Mesendoderm (in vitro differentiated cells): ENCODE measurements around the gene GRIFIN.
A peak's percentile ranks its signal among the peaks of the same experiment; 100 is the strongest.
"Not testable (repeated sequence)": the region's sequence is repeated elsewhere in the genome, so short reads cannot be mapped to it uniquely, and the experiment has no call there.

Experiments
- DNase-seq: peaks from one replicate; pipeline ENCODE4 v3.0.0; 2013
- H2AK5ac ChIP-seq: 2 replicates; pipeline ENCODE4 v1.6.1; 2013; ENCODE audit warnings: low read length, inconsistent platforms
- H2BK120ac ChIP-seq: 2 replicates; pipeline ENCODE4 v1.6.1; 2013; ENCODE audit warnings: low read depth, mild to moderate bottlenecking, low read length, moderate library complexity, mixed read lengths
- H2BK15ac ChIP-seq: replicated peaks from 2 replicates; pipeline ENCODE4 v1.6.1; 2013; ENCODE audit warnings: low read depth, mild to moderate bottlenecking, moderate library complexity
- H2BK5ac ChIP-seq: 2 replicates; pipeline ENCODE4 v1.6.1; 2013; ENCODE audit warnings: low read length, inconsistent platforms
- H3K18ac ChIP-seq: 2 replicates; pipeline ENCODE4 v1.6.1; 2013; ENCODE audit warnings: mild to moderate bottlenecking, low read length, mixed read lengths
- H3K23ac ChIP-seq: one replicate; pipeline ENCODE4 v1.6.1; 2013; ENCODE audit warnings: low read length
- H3K27ac ChIP-seq: 2 replicates; pipeline ENCODE4 v1.5.1; 2013; ENCODE audit warnings: low read depth, mild to moderate bottlenecking, inconsistent platforms, low read length, moderate library complexity
- H3K27me3 ChIP-seq: 2 replicates; pipeline ENCODE4 v1.6.1; 2013; ENCODE audit warnings: low read length, control low read depth, mild to moderate bottlenecking, inconsistent platforms; ENCODE audit not compliant: insufficient read depth, poor library complexity
- H3K36me3 ChIP-seq: 2 replicates; pipeline ENCODE4 v1.6.1; 2013; ENCODE audit warnings: low read length, inconsistent platforms; ENCODE audit not compliant: control insufficient read depth, insufficient read depth
- H3K4ac ChIP-seq: one replicate; pipeline ENCODE4 v1.6.1; 2013; ENCODE audit warnings: low read depth, mild to moderate bottlenecking, low read length, moderate library complexity
- H3K4me1 ChIP-seq: 2 replicates; pipeline ENCODE4 v1.6.1; 2013; ENCODE audit warnings: low read depth, low read length, inconsistent platforms; ENCODE audit not compliant: control insufficient read depth
- H3K4me2 ChIP-seq: 2 replicates; pipeline ENCODE4 v1.6.1; 2013; ENCODE audit warnings: low read length
- H3K4me3 ChIP-seq: 2 replicates; pipeline ENCODE4 v1.5.1; 2013; ENCODE audit warnings: mild to moderate bottlenecking, low read length
- H3K56ac ChIP-seq: one replicate; pipeline ENCODE4 v1.6.1; 2013; ENCODE audit warnings: low read length
- H3K79me1 ChIP-seq: 2 replicates; pipeline ENCODE4 v1.6.1; 2013; ENCODE audit warnings: low read length, inconsistent platforms
- H3K79me2 ChIP-seq: 2 replicates; pipeline ENCODE4 v1.6.1; 2013; ENCODE audit warnings: mild to moderate bottlenecking, low read length; ENCODE audit not compliant: control insufficient read depth, insufficient read depth
- H3K9ac ChIP-seq: 2 replicates; pipeline ENCODE4 v1.6.1; 2013; ENCODE audit warnings: low read length, inconsistent platforms
- H4K5ac ChIP-seq: one replicate; pipeline ENCODE4 v1.6.1; 2013; ENCODE audit warnings: low read length
- H4K8ac ChIP-seq: one replicate; pipeline ENCODE4 v1.6.1; 2013; ENCODE audit warnings: low read depth, mild to moderate bottlenecking, control low read depth, low read length, moderate library complexity
- WGBS: extraction: QIAGEN DNeasy Blood & Tissue Kit; methylation state at CpG from one replicate; pipeline ENCODE4 v1.1.7; 2013; ENCODE audit warnings: low lambda C conversion rate, missing lambda C conversion rate; ENCODE audit not compliant: insufficient coverage; ENCODE audit errors: extremely low coverage; 5-methylcytosine and 5-hydroxymethylcytosine counted together

Gene GRIFIN

DNA sequence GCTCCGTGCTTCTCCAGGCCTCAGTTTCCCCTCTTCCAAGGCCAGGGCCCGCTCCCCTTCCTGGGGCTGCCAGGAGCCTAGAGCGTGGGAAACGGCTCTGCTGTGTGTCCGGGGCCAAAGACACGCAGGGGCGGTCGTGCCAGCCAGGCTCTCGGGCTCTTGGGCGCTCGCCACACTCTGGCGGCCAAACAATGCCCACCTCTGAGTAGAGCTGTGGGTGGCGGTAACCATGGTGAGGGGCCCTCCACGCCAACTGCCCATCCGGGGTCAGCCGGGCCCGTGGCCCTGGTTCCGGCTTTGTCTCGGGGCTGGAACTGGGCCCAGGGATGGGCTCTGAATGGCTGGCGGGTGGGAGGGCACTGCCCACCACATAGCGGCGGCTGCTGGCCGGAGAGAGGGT lies 16.0 kb downstream of the GRIFIN start:
- H4K5ac ChIP-seq, result no peak overlapping the region
- H3K79me1 ChIP-seq, result no peaks in the 10 kb centered on the region
- no CpG with 5 or more reads among the region's 23 CpGs for WGBS
- H3K9ac ChIP-seq, result no peak overlapping the region
- no peak overlapping the region for H3K23ac ChIP-seq
- H3K27me3 ChIP-seq, result no peaks in the 10 kb centered on the region
- no peak overlapping the region for H3K27ac ChIP-seq
- H3K56ac ChIP-seq, result no peak overlapping the region
- no peak overlapping the region for H3K4ac ChIP-seq
- no peaks in the 10 kb centered on the region for H3K36me3 ChIP-seq
- H3K4me2 ChIP-seq, result no peak overlapping the region
- H2BK15ac ChIP-seq, result no peak overlapping the region
- no peak overlapping the region for H2BK120ac ChIP-seq
- H3K18ac ChIP-seq, result no peak overlapping the region
- no peaks in the 10 kb centered on the region for H3K79me2 ChIP-seq
- no peak overlapping the region for H4K8ac ChIP-seq
- DNase-seq, result no peak
- no peak overlapping the region for H3K4me3 ChIP-seq
- H2BK5ac ChIP-seq, result no peak overlapping the region
- no peaks in the 10 kb centered on the region for H3K4me1 ChIP-seq
- H2AK5ac ChIP-seq, result no peak overlapping the region

GRCh38 chr7:2459674-2460073 lies 16.5 kb downstream of the GRIFIN start:
- H3K18ac ChIP-seq, result no peak overlapping the region
- H3K4me1 ChIP-seq, result no peaks in the 10 kb centered on the region
- no peak overlapping the region for H2BK120ac ChIP-seq
- H3K27me3 ChIP-seq, result no peaks in the 10 kb centered on the region
- no peak overlapping the region for H3K4me3 ChIP-seq
- no peak overlapping the region for H3K23ac ChIP-seq
- DNase-seq, result peak; percentile 36
- H3K79me1 ChIP-seq, result no peaks in the 10 kb centered on the region
- H3K9ac ChIP-seq, result no peak overlapping the region
- no peak overlapping the region for H3K56ac ChIP-seq
- no CpG with 5 or more reads among the region's 8 CpGs for WGBS
- no peak overlapping the region for H2BK5ac ChIP-seq
- H2AK5ac ChIP-seq, result no peak overlapping the region
- no peak overlapping the region for H3K4ac ChIP-seq
- H4K5ac ChIP-seq, result no peak overlapping the region
- H4K8ac ChIP-seq, result no peak overlapping the region
- H3K4me2 ChIP-seq, result no peak overlapping the region
- H3K36me3 ChIP-seq, result no peaks in the 10 kb centered on the region
- no peaks in the 10 kb centered on the region for H3K79me2 ChIP-seq
- H3K27ac ChIP-seq, result no peak overlapping the region
- no peak overlapping the region for H2BK15ac ChIP-seq

DNA sequence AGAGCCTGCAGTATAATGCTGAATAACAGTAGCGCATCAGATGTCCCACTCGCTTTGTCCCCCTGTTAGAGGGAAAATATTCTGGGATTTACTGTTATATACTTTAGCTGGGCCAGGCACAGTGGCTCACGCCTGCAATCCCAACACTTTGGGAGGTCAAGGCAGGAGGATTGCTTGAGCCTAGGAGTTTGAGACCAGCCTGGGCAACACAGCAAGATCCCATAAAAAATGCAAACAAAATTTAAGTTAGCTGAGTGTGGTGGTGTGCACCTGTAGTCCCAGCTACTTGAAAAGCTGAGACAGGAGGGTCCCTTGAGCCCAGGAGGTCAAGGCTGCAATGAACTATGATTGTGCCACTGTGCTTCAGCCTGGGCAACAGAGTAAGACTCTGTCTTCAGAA lies 22.3 kb downstream of the GRIFIN start:
- H3K4me2 ChIP-seq, H3K79me2 ChIP-seq, H2BK5ac ChIP-seq: not testable (repeated sequence)

DNA sequence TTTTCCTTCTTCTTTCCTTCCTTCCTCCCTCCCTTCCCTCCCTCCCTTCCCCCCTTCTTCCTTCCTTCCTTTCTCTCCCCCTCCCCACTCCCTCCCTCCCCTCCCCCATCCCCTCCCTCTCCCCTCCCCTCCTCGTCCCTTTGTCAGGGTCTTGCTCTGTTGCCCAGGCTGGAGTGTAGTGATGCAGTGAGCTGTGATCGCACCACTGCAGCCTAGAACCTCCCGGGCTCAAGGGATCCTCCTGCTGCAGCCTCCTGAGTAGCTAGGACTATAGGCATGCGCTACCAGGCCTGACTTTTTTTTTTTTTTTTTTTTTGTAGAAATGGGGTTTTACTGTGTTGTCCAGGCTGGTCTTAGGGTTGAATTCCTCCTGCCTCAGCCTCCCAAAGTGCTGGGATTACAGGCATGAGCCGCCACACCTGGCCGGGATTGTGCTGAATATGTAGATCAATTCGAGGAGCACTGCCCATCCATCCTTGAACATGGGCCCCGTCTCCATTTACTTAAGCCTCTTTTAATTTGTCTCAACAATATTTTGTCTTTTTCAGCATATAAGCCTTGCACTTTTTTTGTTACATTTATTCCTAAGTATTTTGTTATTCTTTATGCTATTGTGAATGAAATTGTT lies 23.4 kb downstream of the GRIFIN start:
- Histone ChIP-seq H4K8ac (no peak overlapping the region), H3K4ac (no peak overlapping the region), H3K4me2 (no peak overlapping the region), H3K27ac (no peak overlapping the region), H3K4me3 (no peak overlapping the region), H2BK5ac (no peak overlapping the region), H3K27me3 (no peaks in the 10 kb centered on the region), H3K79me2 (no peaks in the 10 kb centered on the region), H3K79me1 (no peaks in the 10 kb centered on the region), H2BK15ac (no peak overlapping the region), H3K23ac (no peak overlapping the region), H3K56ac (no peak overlapping the region), H2AK5ac (no peak overlapping the region), H3K36me3 (no peaks in the 10 kb centered on the region), H3K18ac (no peak overlapping the region), H3K9ac (no peak overlapping the region), H4K5ac (no peak overlapping the region), H2BK120ac (no peak overlapping the region), H3K4me1 (peaks cover 2% of the 10 kb centered on the region)
- no CpG with 5 or more reads among the region's 8 CpGs for whole genome bisulfite sequencing
- no peak for DNase-seq

More for the DNA sequence above, 22.3 kb downstream of the GRIFIN start:
- H3K9ac ChIP-seq, H4K8ac ChIP-seq, DNase-seq, H2BK15ac ChIP-seq, H2BK120ac ChIP-seq, H3K27ac ChIP-seq, H2AK5ac ChIP-seq, H3K18ac ChIP-seq, H3K4ac ChIP-seq, H3K36me3 ChIP-seq, H4K5ac ChIP-seq, H3K27me3 ChIP-seq, H3K4me1 ChIP-seq, H3K56ac ChIP-seq, H3K23ac ChIP-seq, H3K4me3 ChIP-seq, H3K79me1 ChIP-seq: not testable (repeated sequence)
- WGBS, result no CpG with 5 or more reads among the region's 3 CpGs

DNA sequence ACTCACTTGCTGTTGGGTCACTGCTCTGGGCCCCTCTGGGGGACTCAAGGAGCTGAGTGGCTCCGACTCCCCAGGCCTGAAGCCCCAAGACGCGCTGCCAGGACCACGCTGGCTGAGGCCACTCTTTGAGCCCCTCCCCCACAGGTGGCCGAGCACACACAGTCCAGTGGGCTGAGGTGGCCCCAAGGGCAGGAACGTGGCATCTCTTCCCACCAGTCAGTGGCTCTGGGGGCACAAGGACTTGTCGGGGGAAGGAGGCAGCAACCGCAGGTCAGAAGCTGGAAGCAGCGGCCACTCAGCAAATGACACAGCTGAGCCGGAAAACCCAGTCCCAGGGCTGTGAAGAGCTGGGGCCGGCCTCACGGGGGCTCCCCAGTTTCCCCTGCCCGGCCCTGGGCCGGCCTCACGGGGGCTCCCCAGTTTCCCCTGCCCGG lies 24.1 kb downstream of the GRIFIN start:
- no peak overlapping the region for H3K4me3 ChIP-seq
- no peak overlapping the region for H3K23ac ChIP-seq

More for the DNA sequence above, 24.1 kb downstream of the GRIFIN start:
- H3K4me2 ChIP-seq, result no peak overlapping the region
- no peak overlapping the region for H2AK5ac ChIP-seq
- H4K5ac ChIP-seq, result no peak overlapping the region
- H3K56ac ChIP-seq, result peak overlapping the region; percentile 34
- no peak overlapping the region for H2BK120ac ChIP-seq
- H3K79me2 ChIP-seq, result no peaks in the 10 kb centered on the region
- H2BK5ac ChIP-seq, result no peak overlapping the region
- no peak overlapping the region for H3K4ac ChIP-seq
- H3K4me1 ChIP-seq, result peaks cover 2% of the 10 kb centered on the region
- H3K27ac ChIP-seq, result no peak overlapping the region
- H3K79me1 ChIP-seq, result no peaks in the 10 kb centered on the region
- peak; percentile 33 for DNase-seq
- no CpG with 5 or more reads among the region's 16 CpGs for WGBS
- no peaks in the 10 kb centered on the region for H3K27me3 ChIP-seq
- H2BK15ac ChIP-seq, result no peak overlapping the region
- H3K18ac ChIP-seq, result no peak overlapping the region
- no peaks in the 10 kb centered on the region for H3K36me3 ChIP-seq
- H4K8ac ChIP-seq, result no peak overlapping the region
- H3K9ac ChIP-seq, result peak overlapping the region; percentile 32
